HepG2 (cell line): ENCODE measurements around the gene MPV17L.
A peak's percentile ranks its signal among the peaks of the same experiment; 100 is the strongest.

Source experiments
- CREB1 ChIP-seq, 2 experiments: fragments of 450-650 bp in 1 of 2; IDR thresholded peaks; 2 replicates each; pipeline ENCODE4 v1.6.1; 2016 to 2017; ENCODE audit warnings: control low read depth in 1 of 2, mild to moderate bottlenecking in 1 of 2, missing compliant biosample characterization in 1 of 2, missing genetic modification characterization in 1 of 2
- CTCF ChIP-seq: sonication (generic); formaldehyde crosslinking; IDR thresholded peaks from 2 replicates; pipeline ENCODE4 v1.5.0; 2020; ENCODE audit warnings: mild to moderate bottlenecking, missing genetic modification reagents, moderate library complexity
- MAZ ChIP-seq, 2 experiments: sonication (generic) in 1 of 2; formaldehyde crosslinking in 1 of 2; IDR thresholded peaks; 2 replicates each; pipeline versions ENCODE4 v1.5.0 to v1.6.1; 2012 to 2020; ENCODE audit warnings: low read depth in 2 of 2, mild to moderate bottlenecking in 2 of 2, borderline replicate concordance in 1 of 2, improper control_type of control experiment in 1 of 2, low read length in 1 of 2, missing genetic modification reagents in 1 of 2, moderate library complexity in 1 of 2
- PHF21A ChIP-seq: sonication (generic); formaldehyde crosslinking; IDR thresholded peaks from 2 replicates; pipeline ENCODE4 v1.5.0; 2020; ENCODE audit warnings: mild to moderate bottlenecking, missing genetic modification reagents
- TCF7L2 ChIP-seq: IDR thresholded peaks from 2 replicates; pipeline ENCODE4 v1.6.1; 2011; ENCODE audit warnings: mild to moderate bottlenecking, low read depth, low read length, moderate library complexity
- ZKSCAN8 ChIP-seq: IDR thresholded peaks from 2 replicates; pipeline ENCODE4 v1.6.1; 2016; ENCODE audit warnings: borderline replicate concordance, missing genetic modification reagents, missing compliant biosample characterization
- ZNF224 ChIP-seq: sonication (generic); formaldehyde crosslinking; IDR thresholded peaks from 2 replicates; pipeline ENCODE4 v1.5.0; 2020; ENCODE audit warnings: mild to moderate bottlenecking, missing genetic modification reagents
- ZNF232 ChIP-seq: sonication (generic); formaldehyde crosslinking; IDR thresholded peaks from 2 replicates; pipeline ENCODE4 v1.4.0; 2020; ENCODE audit warnings: missing genetic modification reagents, borderline replicate concordance
- ZNF264 ChIP-seq: sonication (generic); formaldehyde crosslinking; IDR thresholded peaks from 2 replicates; pipeline ENCODE4 v1.4.0; 2020; ENCODE audit warnings: missing genetic modification reagents
- ZNF44 ChIP-seq: sonication (generic); formaldehyde crosslinking; IDR thresholded peaks from 2 replicates; pipeline ENCODE4 v1.5.1; 2020; ENCODE audit warnings: mild to moderate bottlenecking, missing genetic modification reagents
- TF ChIP-seq, protein P1 (sequence below): sonication (generic); formaldehyde crosslinking; IDR thresholded peaks from 2 replicates; pipeline ENCODE4 v1.5.1; 2020; ENCODE audit warnings: missing genetic modification reagents, mild to moderate bottlenecking, borderline replicate concordance

DNA sequence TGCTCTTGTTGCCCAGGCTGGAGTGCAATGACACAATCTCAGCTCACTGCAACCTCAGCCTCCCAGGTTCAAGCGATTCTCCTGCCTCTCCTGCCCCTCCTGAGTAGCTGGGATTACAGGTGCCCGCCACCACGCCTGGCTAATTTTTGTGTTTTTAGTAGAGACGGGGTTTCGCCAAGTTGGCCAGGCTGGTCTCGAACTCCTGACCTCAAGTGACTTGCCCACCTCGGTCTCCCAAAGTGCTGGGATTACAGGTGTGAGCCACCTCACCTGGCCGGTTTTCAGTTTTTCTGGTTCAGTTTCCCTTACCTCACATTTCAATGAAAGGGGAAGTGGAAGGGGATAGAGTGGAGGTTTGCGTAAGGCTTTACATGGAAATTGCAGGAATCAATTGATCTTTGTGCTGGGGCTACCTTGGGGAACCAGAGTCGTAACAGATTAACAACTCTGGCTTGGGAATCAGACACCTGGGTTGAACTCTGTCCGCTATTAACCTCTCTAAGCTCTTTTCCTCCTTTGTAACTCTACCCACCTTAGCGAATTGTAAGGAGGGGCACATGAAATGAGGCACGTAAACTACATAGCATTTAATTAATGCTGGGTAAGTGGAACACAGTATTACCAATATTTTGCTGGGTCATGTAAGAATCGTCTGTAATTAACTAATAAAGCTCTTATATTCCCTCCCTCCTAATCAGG is 3.2 kb downstream of the MPV17L start:
- TF ChIP-seq ZNF44 (CRISPR knock-in tag) (no peak), ZKSCAN8 (CRISPR knock-in tag) (peak; percentile 83; the same call in 1 of the 2 replicates), PHF21A (CRISPR knock-in tag) (peak; percentile 98), ZNF224 (CRISPR knock-in tag) (no peak), CREB1 (IDR thresholded peaks at IDR 0.05) (no peak), CREB1 (CRISPR knock-in tag; IDR thresholded peaks at IDR 0.05) (peak; percentile 55), MAZ (IDR thresholded peaks at IDR 0.05; ENCODE audit: borderline replicate concordance, low read depth, low read length) (no peak), MAZ (CRISPR knock-in tag; IDR thresholded peaks at IDR 0.05; ENCODE audit: low read depth) (0 out of 2 replicates have a peak, but pooled peaks have one; percentile 43), CTCF (CRISPR knock-in tag) (no peak), ZNF264 (CRISPR knock-in tag) (peak; percentile 76; the same call in 1 of the 2 replicates), TCF7L2 (no peak), ZNF232 (CRISPR knock-in tag) (0 out of 2 replicates have a peak, but pooled peaks have one; percentile 75)
- TF ChIP-seq, protein P1, sequence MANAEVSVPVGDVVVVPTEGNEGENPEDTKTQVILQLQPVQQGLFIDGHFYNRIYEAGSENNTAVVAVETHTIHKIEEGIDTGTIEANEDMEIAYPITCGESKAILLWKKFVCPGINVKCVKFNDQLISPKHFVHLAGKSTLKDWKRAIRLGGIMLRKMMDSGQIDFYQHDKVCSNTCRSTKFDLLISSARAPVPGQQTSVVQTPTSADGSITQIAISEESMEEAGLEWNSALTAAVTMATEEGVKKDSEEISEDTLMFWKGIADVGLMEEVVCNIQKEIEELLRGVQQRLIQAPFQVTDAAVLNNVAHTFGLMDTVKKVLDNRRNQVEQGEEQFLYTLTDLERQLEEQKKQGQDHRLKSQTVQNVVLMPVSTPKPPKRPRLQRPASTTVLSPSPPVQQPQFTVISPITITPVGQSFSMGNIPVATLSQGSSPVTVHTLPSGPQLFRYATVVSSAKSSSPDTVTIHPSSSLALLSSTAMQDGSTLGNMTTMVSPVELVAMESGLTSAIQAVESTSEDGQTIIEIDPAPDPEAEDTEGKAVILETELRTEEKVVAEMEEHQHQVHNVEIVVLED (CRISPR knock-in tag): peak; percentile 66; the same call in 1 of the 2 replicates
